ENCODE measurements around the gene SLC47A2.
"Not testable (repeated sequence)": the region's sequence is repeated elsewhere in the genome, so short reads cannot be mapped to it uniquely, and the experiment has no call there.

Gene SLC47A2

DNA sequence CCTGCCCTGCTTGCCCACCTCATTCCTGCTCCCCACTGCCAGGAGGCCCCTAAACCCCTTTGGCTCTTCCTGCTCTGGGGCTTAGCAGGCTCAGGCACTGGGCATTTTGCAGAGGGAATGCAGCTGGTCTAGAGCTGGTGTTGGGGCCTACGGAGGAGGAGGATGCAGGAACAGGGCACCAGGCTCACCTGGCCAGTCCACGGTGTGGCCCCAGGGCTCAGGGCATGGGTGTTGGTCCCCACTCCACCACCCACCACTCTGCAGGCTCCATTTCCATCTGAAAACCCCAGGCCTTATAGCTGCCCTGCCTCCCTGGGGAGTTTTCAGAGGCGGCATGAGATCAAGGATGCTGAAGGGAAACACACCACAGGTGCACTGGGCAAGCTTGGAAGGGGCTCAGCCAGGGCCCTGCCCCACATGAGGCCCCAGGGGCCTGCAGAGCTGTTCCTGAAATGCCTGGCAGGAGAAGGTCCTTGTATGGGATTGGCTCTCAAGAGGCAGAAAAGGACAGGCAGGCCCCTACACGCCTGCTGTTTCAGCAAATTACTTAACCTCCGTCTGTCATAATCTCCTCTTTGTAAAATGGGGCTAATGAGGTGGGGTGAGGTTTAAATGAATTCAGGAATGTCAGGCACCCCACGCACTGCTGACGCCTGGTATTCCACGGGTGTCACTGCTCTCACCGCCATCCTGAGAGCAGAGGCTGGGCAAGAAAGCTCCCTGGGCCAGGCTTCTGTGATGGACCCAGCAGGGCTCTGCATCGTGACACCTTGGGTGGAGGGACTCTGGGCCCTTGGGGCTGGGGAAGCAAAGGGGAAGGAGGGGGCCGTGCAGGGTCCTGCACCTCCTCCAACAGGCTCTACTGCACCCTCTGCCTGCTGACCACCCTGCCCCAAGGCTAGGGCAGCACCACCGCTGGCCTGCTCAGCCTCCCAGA, 9.3 kb downstream of the SLC47A2 start:
- H3K27me3 ChIP-seq (ENCODE audit: control insufficient read depth, insufficient read depth, low read length), result no peaks in the 10 kb centered on the region
- H3K9ac ChIP-seq (ENCODE audit: low read length), result no peak overlapping the region
- no peaks in the 10 kb centered on the region for H3K36me3 ChIP-seq (ENCODE audit: control insufficient read depth, insufficient read depth, low read length)
- H3K27ac ChIP-seq (ENCODE audit: low read depth, low read length), result no peak overlapping the region
- no peak overlapping the region for H3K4me3 ChIP-seq (ENCODE audit: low read length)
- no peaks in the 10 kb centered on the region for H3K4me1 ChIP-seq (ENCODE audit: control insufficient read depth, insufficient read depth, low read length)

GRCh38 chr17:19705771-19706770, 10.3 kb downstream of the SLC47A2 start:
- Histone ChIP-seq H3K4me3 (ENCODE audit: low read length) (no peak overlapping the region), H3K36me3 (ENCODE audit: control insufficient read depth, insufficient read depth, low read length) (no peaks in the 10 kb centered on the region), H3K27ac (ENCODE audit: low read depth, low read length) (no peak overlapping the region), H3K27me3 (ENCODE audit: control insufficient read depth, insufficient read depth, low read length) (no peaks in the 10 kb centered on the region), H3K4me1 (ENCODE audit: control insufficient read depth, insufficient read depth, low read length) (no peaks in the 10 kb centered on the region), H3K9ac (ENCODE audit: low read length) (no peak overlapping the region)

- H3K4me3 ChIP-seq (ENCODE audit: low read length), result no peak overlapping the region
- H3K36me3 ChIP-seq (ENCODE audit: control insufficient read depth, insufficient read depth, low read length), result no peaks in the 10 kb centered on the region
- no peak overlapping the region for H3K9ac ChIP-seq (ENCODE audit: low read length)
- H3K27me3 ChIP-seq (ENCODE audit: control insufficient read depth, insufficient read depth, low read length), result no peaks in the 10 kb centered on the region
- H3K27ac ChIP-seq (ENCODE audit: low read depth, low read length), result no peak overlapping the region
- H3K4me1 ChIP-seq (ENCODE audit: control insufficient read depth, insufficient read depth, low read length), result no peaks in the 10 kb centered on the region
These were observed 11.2 kb downstream of the SLC47A2 start for GRCh38 chr17:19705201-19705600.

GRCh38 chr17:19703828-19704613, 12.4 kb downstream of the SLC47A2 start:
- no peak overlapping the region for H3K9ac ChIP-seq (ENCODE audit: low read length)
- no peaks in the 10 kb centered on the region for H3K4me1 ChIP-seq (ENCODE audit: control insufficient read depth, insufficient read depth, low read length)
- H3K4me3 ChIP-seq (ENCODE audit: low read length), result no peak overlapping the region
- no peaks in the 10 kb centered on the region for H3K27me3 ChIP-seq (ENCODE audit: control insufficient read depth, insufficient read depth, low read length)
- no peak overlapping the region for H3K27ac ChIP-seq (ENCODE audit: low read depth, low read length)
- H3K36me3 ChIP-seq (ENCODE audit: control insufficient read depth, insufficient read depth, low read length), result no peaks in the 10 kb centered on the region

DNA sequence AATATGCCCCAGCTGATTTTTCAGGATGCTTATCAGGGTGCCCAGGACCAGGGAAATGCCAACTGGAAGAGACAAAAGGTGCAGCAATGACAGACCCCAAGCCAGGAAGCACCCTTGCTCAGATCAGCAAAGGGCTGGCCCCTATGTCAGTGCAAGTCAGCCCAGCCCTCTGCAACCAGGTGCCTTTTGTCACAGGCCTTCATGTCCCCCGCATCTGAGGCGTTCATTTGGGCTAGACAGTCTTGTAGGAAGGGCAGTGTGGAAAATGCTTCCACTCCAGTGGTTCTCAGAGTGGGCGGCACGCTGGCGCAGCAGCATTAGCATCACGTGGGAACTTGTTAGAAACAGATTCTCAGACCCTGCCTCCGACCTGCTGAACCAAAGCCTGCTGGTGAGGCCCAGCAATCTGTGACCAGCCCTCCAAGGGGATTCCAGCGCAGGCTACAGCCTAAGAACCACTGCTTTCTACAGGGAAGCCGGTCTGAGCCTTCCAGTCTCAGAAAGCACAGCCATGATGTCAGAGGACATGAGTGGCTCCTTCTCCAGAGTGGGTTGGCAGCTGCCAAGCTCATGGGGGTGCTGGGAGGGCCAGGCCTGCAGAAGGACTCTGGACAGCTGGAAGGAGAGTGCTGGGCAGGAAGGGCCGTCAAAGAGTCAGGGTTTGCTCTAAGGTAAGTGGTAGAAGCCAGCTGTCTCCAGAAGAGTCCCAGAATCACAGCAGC, 13.1 kb downstream of the SLC47A2 start:
- Histone ChIP-seq H3K9ac (ENCODE audit: low read length) (no peak overlapping the region), H3K27ac (ENCODE audit: low read depth, low read length) (no peak overlapping the region), H3K4me1 (ENCODE audit: control insufficient read depth, insufficient read depth, low read length) (no peaks in the 10 kb centered on the region), H3K4me3 (ENCODE audit: low read length) (no peak overlapping the region), H3K27me3 (ENCODE audit: control insufficient read depth, insufficient read depth, low read length) (no peaks in the 10 kb centered on the region), H3K36me3 (ENCODE audit: control insufficient read depth, insufficient read depth, low read length) (no peaks in the 10 kb centered on the region)

DNA sequence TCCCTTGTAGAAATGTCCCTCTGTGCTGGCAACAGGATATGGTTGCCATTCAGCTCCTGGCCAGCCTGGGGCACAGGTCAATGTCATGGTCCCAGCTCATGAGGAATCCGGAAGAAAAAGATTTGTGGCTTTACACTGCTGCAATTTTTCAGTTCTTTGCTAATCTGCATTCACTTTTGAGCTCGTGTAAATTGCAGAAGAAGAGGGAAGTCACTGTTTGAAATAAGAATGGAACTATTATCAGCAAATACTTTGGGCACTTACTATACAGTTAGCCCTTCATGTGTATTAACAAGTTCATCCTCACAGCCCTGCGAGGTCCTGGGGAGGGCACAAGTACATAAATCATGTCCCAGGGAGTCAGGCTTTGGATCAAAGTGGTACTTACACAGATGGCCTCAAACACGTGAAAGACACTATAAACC, 14.2 kb downstream of the SLC47A2 start:
- Histone ChIP-seq H3K9ac (ENCODE audit: low read length) (no peak overlapping the region), H3K36me3 (ENCODE audit: control insufficient read depth, insufficient read depth, low read length) (no peaks in the 10 kb centered on the region), H3K27me3 (ENCODE audit: control insufficient read depth, insufficient read depth, low read length) (no peaks in the 10 kb centered on the region), H3K4me3 (ENCODE audit: low read length) (no peak overlapping the region), H3K4me1 (ENCODE audit: control insufficient read depth, insufficient read depth, low read length) (no peaks in the 10 kb centered on the region), H3K27ac (ENCODE audit: low read depth, low read length) (no peak overlapping the region)

GRCh38 chr17:19686400-19687090, 29.8 kb downstream of the SLC47A2 start:
- Histone ChIP-seq H3K27me3 (ENCODE audit: control insufficient read depth, insufficient read depth, low read length) (no peaks in the 10 kb centered on the region), H3K4me1 (ENCODE audit: control insufficient read depth, insufficient read depth, low read length) (no peaks in the 10 kb centered on the region), H3K4me3 (ENCODE audit: low read length) (no peak overlapping the region), H3K36me3 (ENCODE audit: control insufficient read depth, insufficient read depth, low read length) (no peaks in the 10 kb centered on the region), H3K27ac (ENCODE audit: low read depth, low read length) (no peak overlapping the region), H3K9ac (ENCODE audit: low read length) (no peak overlapping the region)

GRCh38 chr17:19684909-19685580, 31.3 kb downstream of the SLC47A2 start:
- not testable (repeated sequence) for H3K4me1 ChIP-seq (ENCODE audit: control insufficient read depth, insufficient read depth, low read length); H3K27ac ChIP-seq (ENCODE audit: low read depth, low read length); H3K4me3 ChIP-seq (ENCODE audit: low read length); H3K36me3 ChIP-seq (ENCODE audit: control insufficient read depth, insufficient read depth, low read length); H3K27me3 ChIP-seq (ENCODE audit: control insufficient read depth, insufficient read depth, low read length); H3K9ac ChIP-seq (ENCODE audit: low read length)

- H3K27me3 ChIP-seq (ENCODE audit: control insufficient read depth, insufficient read depth, low read length), result no peaks in the 10 kb centered on the region
- H3K36me3 ChIP-seq (ENCODE audit: control insufficient read depth, insufficient read depth, low read length), result no peaks in the 10 kb centered on the region
- no peaks in the 10 kb centered on the region for H3K4me1 ChIP-seq (ENCODE audit: control insufficient read depth, insufficient read depth, low read length)
- no peak overlapping the region for H3K9ac ChIP-seq (ENCODE audit: low read length)
- H3K4me3 ChIP-seq (ENCODE audit: low read length), result no peak overlapping the region
- H3K27ac ChIP-seq (ENCODE audit: low read depth, low read length), result no peak overlapping the region
These were observed 33.3 kb downstream of the SLC47A2 start for GRCh38 chr17:19683117-19683516.

DNA sequence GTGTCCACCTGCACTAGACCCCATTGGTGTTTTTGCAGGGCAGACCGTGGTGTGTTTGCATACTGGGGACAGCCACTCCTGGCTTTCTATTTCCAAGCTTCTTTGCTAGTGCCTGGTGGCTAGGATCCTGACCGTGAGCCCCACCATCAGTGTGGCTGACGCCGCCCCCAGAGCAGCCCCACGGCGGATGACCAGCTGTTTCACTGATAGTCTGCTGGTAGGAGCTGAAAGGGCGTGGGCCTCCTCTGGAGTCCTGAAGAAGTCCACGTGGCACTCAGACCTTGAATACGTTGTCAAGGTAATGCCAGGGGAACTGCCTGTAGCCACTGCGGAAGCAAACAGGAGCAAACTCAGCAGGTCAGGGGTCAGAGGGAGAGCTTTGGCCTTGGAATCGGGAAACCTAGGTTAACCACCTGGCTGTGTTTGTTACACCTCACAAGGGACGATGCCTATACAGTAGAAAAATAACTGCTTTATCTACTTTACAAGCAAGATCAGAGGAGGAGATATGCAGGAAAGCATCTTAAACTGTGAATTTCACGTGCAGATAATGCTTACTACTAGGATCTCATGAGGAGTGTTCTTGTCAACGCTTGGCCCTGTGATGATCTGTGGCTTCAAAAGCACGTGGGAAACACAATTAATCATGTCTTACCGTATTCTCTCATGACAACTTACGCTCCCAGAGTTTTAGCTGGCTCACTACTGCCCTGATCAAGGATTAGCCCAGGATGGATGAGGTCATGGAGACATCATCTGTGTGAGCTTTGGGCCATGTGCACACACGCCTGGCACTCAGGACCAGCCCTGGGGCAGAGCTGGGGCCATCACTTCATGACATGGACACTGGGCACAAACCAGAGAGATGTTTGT, 37.6 kb downstream of the SLC47A2 start:
- H3K27ac ChIP-seq (ENCODE audit: low read depth, low read length), result no peak overlapping the region
- H3K4me3 ChIP-seq (ENCODE audit: low read length), result no peak overlapping the region
- peaks cover 7% of the 10 kb centered on the region for H3K36me3 ChIP-seq (ENCODE audit: control insufficient read depth, insufficient read depth, low read length)
- H3K27me3 ChIP-seq (ENCODE audit: control insufficient read depth, insufficient read depth, low read length), result no peaks in the 10 kb centered on the region
- no peak overlapping the region for H3K9ac ChIP-seq (ENCODE audit: low read length)
- H3K4me1 ChIP-seq (ENCODE audit: control insufficient read depth, insufficient read depth, low read length), result no peaks in the 10 kb centered on the region
